HT1080 (cell line): ENCODE measurements around the gene TUBGCP2. TPM values are rescaled to one million over a fixed set of nuclear protein-coding genes. Genes with fewer than 3 reads are reported as not detected.
"Not testable (repeated sequence)": the region's sequence is repeated elsewhere in the genome, so short reads cannot be mapped to it uniquely, and the experiment has no call there.

Experiments used
- DNase-seq: peaks from one replicate; pipeline ENCODE4 v3.0.0-alpha.2; 2015; ENCODE audit warnings: low read depth
- total RNA-seq: library from RNA; depleted of rRNA; stranded (reverse); fragments of >200 nt; shearing (Covaris generic); gene quantifications from 2 replicates; pipeline ENCODE4 v1.2.3, GENCODE V29; 2014

The TUBGCP2 gene
- total RNA-seq, 1 experiment from 2014 or later = 119 TPM

DNA sequence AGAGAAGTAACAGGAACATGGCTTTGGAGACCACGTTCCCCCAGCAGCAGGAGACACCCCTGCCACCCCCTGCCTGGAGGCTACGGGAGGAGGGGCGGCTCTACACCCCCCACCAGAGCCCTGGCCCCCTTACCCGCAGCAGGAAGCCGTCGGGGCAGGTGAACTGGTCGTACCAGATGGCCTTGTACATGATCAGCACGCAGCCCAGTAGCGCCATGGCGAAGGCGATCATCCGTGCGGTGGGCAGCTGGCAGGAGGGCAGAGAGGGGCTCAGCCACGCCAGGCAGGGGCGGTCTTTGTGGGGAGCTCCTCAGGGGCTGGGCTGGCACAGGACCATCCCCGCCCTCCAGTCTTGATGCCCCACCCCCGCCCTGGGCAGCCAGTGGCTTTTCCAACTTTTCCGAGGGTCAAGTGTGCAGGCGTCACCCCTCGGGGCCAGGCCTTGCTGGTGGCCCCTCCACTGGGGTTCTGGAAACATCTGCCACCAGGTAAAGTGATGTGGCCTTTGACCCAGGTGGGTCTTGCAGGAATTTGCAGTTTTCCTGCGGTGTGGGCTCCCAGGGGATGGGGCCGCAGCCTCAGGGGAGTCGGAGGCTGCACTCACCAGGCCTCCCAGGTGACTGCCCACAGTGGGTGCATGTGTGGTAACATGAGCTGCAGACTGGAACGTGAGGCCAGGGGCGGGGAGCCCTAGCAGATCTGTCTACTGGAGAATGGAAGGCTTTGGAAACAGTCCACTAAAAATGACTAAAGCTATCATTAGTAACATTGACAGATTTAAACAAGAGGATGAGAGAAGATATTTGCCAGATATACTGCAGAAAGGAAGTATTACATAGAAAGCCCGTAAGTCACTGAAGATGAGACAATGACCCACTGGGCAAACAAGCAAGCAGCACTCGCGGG, 18.3 kb upstream of the TUBGCP2 start:
- DNase-seq = no peak

DNA sequence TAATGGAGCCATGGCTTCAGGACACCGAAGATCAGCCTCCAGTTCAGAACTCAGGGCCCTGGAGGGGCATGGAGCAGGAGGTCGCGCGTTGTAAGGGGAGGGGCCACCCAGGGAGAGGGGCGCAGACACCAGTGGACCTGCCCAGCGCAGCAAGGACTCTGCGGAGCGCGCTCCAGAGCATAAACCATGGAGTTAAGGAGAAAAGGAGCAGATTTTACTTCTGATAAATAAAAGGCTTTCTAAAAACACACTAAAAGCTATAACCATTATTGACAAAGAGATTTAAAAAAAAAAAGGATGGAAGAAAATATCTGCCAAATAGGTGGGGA, 17.5 kb upstream of the TUBGCP2 start:
- no peak for DNase-seq

DNA sequence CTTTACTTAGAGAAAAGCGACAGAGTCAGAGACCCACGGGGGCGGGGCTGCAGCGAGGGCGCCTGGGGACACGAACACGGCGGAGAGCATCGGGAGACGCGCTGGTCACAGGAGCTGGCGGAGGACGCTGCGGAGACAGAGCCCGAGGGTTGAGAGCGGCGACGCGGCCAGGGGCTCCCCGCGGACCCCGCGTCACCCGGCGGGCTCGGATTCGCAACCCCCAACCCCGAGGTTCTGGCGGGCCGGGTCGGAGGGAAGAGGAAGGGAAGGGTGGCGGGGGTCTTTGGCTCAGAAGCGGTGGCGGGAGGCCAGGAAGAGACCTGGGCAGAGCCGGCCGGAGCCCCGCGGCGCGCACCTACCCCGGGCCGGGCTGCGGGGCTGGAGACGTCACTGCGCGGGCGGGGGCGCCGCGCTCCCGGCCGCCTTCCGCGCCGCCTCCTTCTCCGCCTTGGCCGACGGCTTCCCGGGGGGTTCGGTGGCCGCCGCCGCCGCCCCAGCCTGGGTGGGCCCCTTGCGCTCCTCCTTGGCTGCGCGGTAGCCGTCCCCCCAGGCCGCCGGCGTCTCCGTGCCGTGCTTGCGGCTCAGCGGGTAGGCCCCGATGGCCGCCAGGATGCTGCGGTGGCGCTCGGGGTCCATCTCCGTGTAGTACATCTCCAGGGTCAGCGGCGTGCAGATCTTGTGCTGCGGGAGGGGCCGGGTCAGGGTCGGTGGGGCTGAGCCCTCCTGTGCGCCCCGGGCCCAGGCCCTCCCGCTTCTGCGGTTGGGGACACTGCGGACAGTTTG, 17.0 kb upstream of the TUBGCP2 start:
- no peak for DNase-seq

DNA sequence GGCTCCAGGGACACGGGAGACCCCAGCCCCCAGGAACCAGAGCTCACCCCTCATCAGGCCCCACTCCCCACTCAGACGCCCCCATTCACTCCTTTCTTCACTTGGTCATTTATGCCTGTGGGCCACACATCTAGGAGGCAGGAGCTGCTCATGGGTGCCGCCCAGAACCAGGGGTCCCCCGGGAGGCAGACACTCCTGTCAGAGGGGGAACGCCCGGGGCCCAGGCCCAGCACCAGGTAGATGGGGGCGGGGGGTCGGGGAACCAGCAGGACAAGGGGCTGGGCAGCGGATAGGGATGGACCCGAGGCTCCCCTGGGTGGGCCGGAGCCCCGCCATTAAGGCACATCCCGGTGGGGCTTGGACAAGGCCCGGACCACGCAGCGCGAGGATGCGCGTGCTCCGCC, 16.2 kb upstream of the TUBGCP2 start:
- no peak for DNase-seq

DNA sequence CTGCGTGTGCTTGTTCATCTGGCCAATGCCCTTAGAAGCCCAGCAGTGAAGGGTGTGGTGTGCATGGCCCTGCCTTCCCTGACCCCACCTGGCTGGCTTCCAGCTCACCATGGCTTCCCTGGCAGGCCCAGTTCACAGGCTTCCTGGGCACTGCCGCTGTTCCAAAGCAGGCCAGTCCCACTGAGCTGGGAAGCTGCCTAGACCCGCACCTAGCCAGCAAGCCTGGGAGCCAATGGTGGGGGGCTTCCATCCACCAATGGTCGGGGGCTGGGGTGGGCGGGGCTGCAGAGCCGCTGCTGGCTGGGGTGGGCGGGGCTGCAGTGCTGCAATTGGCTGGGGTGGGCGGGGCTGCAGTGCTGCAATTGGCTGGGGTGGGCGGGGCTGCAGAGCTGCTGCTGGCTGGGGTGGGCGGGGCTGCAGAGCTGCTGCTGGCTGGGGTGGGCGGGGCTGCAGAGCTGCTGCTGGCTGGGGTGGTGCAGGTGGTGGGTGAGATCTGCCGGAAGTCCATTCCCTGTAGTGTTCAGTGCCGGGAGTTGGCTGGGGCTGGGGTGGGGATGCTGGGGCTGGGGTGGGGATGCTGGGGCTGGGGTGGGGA, 15.6 kb upstream of the TUBGCP2 start:
- no peak for DNase-seq

DNA sequence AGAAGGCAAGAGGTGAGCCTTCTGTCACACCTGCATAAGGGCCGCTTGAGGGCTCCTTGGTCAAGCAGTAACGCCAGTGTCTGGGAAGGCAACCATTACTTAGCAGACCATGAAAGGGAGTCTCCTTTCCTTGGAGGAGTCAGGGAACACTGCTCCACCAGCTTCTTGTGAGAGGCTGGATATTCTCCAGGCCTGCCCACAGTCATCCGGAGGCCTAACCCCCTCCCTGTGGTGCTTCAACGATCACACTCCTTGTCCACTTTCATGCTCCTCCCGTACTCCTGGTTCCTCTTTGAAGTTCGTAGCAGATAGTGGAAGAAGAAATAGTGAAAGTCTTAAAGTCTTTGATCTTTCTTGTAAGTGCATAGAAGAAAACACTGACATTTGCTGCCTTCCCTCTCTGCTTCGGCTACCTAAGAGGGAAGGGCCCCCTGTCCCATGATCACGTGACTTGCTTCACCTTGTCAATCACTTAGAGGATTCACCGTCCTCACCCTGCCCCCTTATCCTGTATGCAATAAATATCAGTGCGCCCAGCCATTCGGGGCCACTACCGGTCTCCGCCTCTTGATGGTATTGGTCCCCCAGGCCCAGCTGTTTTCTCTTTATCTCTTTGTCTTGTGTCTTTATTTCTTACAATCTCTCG, 13.5 kb upstream of the TUBGCP2 start:
- not testable (repeated sequence) for DNase-seq

DNA sequence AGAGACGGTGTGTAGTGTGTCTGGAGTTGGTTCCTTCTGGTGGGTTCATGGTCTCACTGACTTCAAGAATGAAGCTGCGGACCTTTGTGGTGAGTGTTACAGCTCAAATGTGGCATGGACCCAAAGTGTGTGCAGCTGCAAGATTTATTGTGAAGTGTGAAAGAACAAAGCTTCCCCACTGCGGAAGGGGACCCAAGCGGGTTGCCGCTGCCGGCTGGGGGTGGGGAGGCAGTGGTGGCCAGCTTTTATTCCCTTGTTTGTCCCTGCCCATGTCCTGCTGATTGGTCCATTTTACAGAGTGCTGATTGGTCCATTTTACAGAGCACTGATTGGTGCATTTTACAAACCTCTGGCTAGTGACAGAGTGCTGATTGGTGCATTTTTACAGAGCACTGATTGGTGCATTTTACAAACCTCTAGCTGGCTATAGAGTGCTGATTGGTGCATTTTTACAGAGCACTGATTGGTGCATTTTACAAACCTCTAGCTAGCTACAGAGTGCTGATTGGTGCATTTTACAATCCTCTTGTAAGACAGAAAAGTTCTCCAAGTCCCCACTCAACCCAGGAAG, 12.3 kb upstream of the TUBGCP2 start:
- DNase-seq = peak; percentile 32

DNA sequence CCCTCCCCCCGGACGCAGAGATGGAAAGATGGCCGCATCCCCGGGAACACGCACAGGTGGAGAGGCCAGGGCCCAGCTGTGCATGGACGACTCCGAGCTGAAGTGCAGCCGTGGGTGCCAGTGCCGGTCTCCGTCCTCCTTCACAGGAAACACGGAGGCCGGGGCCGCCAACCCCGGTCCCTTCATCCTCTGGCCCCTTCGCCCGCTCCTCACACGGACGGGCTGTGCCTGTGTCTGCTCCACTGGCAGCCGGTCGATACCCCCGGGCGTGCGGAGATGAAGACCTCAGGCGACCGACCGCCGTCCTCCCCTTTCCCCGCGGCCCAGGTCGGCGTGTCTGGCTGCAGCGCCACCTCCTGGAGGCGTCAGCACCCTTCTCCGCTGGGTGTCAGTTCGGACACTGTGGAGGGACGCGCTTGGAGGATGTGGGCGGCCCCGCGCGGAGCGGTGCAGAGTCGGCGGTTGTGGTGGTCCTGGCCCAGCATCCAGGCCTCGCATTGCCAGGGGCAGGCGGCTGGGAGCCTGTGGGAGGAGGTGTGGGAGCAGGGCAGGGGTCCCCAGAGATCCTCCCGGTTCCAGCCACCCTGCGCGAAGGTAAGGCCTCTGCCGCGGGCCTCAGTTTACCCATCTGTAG, 9.9 kb upstream of the TUBGCP2 start:
- peak; percentile 55 for DNase-seq

DNA sequence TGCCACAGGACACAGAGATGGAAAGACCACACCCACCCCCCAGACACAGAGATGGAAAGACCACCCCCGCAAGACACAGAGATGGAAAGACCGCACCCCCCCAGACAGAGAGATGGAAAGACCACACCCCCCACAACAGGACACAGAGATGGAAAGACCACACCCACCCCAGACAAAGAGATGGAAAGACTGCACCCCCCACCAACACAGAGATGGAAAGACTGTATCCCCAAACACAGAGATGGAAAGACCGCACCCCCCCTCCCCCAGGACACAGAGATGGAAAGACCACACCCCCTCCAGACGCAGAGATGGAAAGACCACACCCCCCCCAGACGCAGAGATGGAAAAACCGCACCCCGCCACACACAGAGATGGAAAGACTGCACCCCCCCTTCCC, 8.1 kb upstream of the TUBGCP2 start:
- no peak for DNase-seq

DNA sequence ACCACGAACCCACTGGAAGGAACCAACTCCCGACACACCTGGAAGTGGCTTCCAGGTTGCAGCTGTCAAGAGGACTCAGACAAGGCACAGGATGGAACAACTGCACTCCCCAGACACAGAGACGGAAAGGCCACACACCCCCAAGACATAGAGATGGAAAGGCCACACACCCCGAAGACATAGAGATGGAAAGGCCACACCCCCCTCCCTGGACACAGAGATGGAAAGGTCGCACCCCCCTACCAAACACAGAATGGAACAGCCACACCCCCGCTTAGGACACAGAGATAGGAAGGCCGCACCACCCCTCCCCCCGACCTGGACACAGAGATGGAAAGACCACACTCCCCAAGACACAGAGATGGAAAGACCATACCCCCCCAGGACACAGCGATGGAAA, 7.6 kb upstream of the TUBGCP2 start:
- no peak for DNase-seq

DNA sequence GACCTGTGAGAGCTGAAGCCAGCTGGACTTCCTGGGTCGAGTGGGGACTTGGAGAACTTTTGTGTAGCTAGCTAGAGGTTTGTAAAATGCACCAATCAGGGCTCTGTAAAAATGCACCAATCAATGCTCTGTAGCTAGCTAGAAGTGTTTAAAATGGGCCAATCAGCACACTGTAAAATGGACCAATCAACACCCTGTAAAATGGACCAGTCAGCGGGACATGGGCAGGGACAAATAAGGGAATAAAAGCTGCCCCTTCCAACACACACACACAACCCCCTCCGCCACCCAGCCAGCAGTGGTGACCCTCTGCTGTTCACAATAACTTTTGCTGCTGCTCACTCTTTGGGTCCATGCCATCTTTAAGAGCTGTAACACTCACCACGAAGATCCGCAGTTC, 7.2 kb upstream of the TUBGCP2 start:
- DNase-seq = peak; percentile 71

DNA sequence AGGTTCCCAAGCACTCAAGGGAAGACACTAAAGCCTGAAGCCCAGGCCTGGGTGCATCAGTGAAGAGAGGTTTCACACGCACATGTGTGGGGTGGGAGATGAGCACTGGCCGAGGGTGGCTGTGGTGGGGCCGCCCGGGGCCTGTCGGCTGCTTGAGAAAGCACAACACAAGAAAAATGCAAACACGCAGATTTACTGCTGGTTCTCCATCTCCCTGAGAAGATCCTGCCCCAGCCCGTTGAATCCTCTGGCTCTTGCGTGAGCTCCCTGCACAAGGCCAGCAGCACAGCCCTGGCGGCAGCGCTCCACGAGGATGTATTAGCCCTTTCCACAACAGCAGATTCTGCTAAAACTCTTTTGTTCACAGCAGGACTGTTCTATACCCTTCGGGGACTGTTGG, 6.2 kb upstream of the TUBGCP2 start:
- DNase-seq = no peak

DNA sequence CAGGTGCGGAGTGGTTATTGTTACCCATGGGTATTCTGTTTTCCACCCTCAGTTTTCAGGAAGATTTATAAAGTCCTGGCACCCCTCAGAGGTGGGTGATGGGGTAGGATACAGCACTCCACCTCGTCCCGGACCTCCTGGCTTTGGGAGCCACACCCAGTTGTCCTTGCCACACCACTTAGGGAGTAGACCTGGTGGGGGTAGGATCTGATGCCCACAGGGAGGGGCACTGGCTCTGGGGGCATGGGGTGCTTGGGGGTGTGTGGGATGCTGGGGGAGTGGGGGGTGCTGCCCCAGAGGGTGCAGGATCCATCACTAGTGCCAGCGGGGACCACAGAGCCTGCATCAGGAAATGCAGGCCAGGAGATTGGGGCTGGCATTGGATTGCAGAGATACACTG, 4.5 kb upstream of the TUBGCP2 start:
- no peak for DNase-seq

DNA sequence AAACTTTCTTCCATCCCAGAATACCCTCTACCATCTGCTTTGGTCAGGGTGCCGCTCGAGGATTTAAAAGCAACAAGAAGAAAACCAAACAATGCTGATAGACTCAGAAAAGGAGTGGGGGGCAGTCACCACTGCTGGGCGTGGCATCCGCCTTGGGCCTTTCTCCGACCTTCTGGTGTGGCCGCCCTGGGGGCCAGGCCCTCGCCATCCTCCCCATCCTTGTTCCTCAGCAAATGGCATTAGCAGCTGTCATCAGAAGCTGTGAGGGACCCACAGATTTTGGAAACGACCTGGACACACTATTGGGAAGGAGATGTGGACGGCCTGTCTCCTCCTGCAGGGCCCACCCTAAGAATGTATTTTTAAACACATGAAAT, 4.1 kb upstream of the TUBGCP2 start:
- DNase-seq = no peak

DNA sequence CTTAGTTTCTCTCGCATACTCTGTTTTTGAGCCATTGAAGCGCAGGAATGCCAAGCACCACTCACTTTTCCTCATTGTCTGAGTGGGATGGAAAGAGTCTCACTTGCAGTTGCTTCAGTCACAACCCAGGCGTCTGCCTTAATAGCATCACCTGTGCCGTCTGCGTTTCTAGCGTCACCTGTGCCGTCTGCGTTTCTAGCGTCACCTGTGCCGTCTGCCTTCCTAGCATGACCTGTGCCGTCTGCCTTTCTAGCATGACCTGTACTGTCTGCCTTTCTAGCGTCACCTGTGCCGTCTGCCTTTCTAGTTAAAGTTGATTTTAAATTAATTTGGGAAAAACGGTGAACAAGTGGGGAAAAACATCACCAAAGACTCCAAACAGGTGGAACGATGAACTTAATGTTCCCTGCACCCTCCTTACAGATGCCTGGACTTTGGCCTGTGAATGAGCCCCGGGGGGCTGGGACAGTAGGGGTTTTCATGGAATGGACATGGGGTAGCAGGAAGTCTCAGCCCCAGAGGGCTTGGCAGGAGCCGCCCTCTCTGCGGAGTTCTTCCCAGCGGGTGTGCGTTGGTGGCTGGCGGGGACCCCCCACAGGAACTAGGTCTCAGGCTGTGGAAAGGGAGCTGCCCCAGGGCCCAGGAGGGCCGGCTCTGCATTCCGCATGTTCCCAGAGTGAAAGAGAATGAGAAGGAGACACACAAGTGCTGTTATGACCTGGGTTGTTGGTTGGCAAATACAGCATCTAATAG, 3.5 kb upstream of the TUBGCP2 start:
- no peak for DNase-seq

DNA sequence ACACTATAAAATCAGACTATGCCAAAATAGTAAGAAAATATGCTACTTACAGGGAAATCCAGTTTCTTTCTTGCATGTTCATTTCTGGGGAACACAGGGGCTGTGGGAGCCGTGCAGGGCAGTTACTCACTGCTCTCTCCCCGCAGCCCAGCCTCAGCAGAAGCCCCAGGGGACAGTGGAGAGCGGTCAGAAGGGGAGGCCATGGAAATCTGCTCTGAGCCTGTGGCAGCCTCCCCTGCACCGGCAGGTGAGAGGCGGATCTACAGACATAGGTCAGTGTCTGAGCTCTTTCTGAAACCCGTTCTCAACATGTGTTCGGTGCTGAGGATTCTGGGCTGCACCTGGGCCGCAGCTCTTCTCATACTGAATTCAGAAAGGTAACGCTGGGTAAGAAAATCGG, 2.9 kb upstream of the TUBGCP2 start:
- no peak for DNase-seq

DNA sequence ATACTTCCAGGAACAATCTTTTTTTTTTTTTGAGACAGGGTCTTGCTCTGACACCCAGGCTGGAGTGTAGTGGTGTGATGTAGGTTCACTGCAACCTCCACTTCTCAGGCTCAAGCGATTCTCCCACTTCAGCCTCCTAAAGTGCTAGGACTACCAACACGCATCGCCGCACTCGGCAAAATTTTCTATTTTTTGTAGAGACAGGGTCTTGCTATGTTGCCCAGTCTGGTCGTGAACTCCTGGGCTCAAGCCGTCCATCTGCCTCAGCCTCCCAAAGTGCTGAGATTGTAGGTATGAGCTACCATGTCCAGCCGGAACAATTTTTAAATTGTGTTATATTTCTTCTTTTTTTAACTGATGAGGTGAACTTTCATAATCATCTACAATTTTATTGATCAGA, 2.1 kb upstream of the TUBGCP2 start:
- no peak for DNase-seq

DNA sequence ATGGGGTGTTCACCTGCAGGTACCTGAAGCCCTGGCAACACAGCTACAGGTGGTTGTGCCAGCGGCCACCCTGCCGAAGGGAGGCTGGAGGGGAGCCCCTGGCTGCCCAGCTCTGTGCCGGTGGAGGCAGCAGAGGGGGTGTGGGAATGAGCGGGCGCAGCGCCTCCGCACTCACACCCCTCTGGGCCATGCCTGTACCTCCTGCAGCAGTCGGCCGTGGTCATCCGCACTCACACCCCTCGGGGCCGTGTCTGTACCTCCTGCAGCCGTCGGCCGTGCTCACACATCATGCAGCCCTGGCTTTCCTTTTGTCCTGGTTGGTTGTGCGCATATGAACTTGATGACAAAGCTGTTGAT, 1.7 kb upstream of the TUBGCP2 start:
- no peak for DNase-seq

DNA sequence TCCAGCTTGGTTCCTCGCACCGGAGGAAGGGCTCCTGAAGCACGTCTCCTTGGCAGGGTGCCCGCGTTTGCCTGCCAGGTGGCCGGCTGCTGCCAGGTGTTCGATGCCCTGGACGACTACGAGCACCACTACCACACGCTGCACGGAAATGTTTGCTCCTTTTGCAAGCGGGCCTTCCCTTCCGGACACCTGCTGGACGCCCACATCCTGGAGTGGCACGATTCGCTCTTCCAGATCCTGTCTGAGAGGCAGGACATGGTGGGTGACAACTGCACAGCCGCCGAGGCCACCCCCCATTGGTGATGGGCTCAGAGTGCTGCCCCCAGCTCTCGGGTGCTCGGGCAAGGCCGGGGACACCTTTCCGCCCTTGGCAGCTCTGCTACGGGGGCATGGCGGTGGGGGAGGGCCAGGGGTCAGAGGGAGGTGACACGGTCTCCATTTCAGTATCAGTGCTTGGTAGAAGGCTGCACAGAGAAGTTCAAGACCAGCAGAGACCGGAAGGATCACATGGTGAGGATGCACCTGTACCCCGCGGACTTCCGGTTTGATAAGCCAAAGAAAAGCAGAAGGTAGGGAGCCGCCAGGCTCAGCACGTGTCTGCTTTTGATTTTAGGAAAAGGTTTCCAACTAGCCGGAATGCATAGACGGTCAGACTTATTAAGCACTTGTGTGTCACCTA, 1.2 kb upstream of the TUBGCP2 start:
- DNase-seq = no peak
